Measurements from ENCODE around the gene SMIM5.

DNA sequence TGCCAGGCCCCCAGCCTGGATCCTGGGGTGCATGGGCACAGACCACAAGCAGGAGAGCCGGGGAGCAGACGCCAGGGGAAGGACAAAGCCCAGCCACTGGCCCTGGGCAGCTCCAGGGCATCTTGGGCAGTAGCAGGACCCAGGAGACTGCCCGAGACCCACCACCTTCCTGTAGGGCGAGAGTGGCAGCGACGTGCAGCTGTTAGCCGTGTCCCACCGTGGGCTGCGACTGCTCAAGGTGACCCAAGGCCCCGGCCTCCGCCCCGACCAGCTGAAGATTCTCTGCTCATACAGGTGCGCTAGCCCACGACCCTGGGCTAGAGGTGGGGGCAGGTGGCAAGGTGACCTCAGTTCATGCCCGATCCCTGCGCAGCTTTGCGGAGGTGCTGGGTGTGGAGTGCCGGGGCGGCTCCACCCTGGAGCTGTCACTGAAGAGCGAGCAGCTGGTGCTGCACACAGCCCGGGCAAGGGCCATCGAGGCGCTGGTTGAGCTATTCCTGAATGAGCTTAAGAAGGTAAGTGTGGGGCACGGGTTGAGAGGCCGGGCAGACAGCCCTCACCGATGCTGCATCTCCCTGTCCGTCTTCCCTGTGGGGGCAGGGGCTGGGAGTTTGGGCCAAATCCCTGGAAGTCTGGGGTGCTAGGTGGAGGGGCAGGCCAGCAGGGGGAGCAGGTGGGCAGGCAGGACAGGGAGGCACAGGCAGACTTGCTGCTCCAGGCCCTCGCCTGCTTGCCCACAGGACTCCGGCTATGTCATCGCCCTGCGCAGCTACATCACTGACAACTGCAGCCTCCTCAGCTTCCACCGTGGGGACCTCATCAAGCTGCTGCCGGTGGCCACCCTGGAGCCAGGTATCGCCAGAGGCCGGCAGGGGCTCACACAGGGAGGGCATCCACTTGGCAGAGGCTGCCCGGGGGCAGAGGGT, 13.5 kb upstream of the SMIM5 start:
- TF ChIP-seq ZNF17 (CRISPR knock-in tag; IDR thresholded peaks at IDR 0.05) (no peak), ZNF12 (CRISPR knock-in tag; IDR thresholded peaks at IDR 0.05) (no peak), MED1 (CRISPR knock-in tag; IDR thresholded peaks at IDR 0.05) (no peak), SIN3A (IDR thresholded peaks at IDR 0.05; ENCODE audit: borderline replicate concordance, low read depth, low read length) (no peak)
- TF ChIP-seq, protein P1, sequence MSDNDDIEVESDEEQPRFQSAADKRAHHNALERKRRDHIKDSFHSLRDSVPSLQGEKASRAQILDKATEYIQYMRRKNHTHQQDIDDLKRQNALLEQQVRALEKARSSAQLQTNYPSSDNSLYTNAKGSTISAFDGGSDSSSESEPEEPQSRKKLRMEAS (IDR thresholded peaks at IDR 0.05): no peak

Data from HepG2 (cell line).